Measurements from ENCODE around the gene ZNF440. TPM values are rescaled to one million over a fixed set of nuclear protein-coding genes. Genes with fewer than 3 reads are reported as not detected.

ZNF440 gene
- total and polyA plus RNA-seq, 10 of the 15 experiments (the other 5 are each of a cell fraction or from before 2014, with no cell fraction given): 1.3 to 8.9 (median 3.8) TPM

- no peak overlapping the region for H3K27ac ChIP-seq (ENCODE audit: control insufficient read depth, insufficient read depth)
- H3K4me2 ChIP-seq (ENCODE audit: control insufficient read depth, insufficient read depth): no peak overlapping the region
- H4K20me1 ChIP-seq (ENCODE audit: control insufficient read depth, insufficient read depth): no peaks in the 10 kb centered on the region
- ATAC-seq (no peak), FAIRE-seq (no peak), DNase-seq (ENCODE audit: low read depth, low spot score) (no peak)
- no peak overlapping the region for H3K4me3 ChIP-seq
- in situ Hi-C loops (cut with MboI) (no loop called here), intact Hi-C loops (cut with micrococcal nuclease; ENCODE audit: unreplicated experiment) (no loop called here)
- TF ChIP-seq HCFC1 (IDR thresholded peaks at IDR 0.05; ENCODE audit: low read length): no peak
- TF ChIP-seq, protein P1, sequence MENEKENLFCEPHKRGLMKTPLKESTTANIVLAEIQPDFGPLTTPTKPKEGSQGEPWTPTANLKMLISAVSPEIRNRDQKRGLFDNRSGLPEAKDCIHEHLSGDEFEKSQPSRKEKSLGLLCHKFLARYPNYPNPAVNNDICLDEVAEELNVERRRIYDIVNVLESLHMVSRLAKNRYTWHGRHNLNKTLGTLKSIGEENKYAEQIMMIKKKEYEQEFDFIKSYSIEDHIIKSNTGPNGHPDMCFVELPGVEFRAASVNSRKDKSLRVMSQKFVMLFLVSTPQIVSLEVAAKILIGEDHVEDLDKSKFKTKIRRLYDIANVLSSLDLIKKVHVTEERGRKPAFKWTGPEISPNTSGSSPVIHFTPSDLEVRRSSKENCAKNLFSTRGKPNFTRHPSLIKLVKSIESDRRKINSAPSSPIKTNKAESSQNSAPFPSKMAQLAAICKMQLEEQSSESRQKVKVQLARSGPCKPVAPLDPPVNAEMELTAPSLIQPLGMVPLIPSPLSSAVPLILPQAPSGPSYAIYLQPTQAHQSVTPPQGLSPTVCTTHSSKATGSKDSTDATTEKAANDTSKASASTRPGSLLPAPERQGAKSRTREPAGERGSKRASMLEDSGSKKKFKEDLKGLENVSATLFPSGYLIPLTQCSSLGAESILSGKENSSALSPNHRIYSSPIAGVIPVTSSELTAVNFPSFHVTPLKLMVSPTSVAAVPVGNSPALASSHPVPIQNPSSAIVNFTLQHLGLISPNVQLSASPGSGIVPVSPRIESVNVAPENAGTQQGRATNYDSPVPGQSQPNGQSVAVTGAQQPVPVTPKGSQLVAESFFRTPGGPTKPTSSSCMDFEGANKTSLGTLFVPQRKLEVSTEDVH (IDR thresholded peaks at IDR 0.05; ENCODE audit: low read depth, partially characterized antibody): no peak
- no peak for TF ChIP-seq BACH1 (IDR thresholded peaks at IDR 0.05; ENCODE audit: borderline replicate concordance)
- TF ChIP-seq ZNF384 (IDR thresholded peaks at IDR 0.05; ENCODE audit: borderline replicate concordance, low read depth, low read length): no peak
- SMC1A ChIA-PET (ENCODE audit: uncharacterized antibody, unreplicated experiment): no interaction called here
- WGBS (ENCODE audit: insufficient coverage, insufficient replicate concordance, low lambda C conversion rate, missing lambda C conversion rate): 96% methylated on average over 3 of the region's 3 CpGs
- no peaks in the 10 kb centered on the region for H3K4me1 ChIP-seq (ENCODE audit: control insufficient read depth, insufficient read depth, low read length)
- H3K9me3 ChIP-seq (replicated peaks; ENCODE audit: control insufficient read depth, insufficient read depth, low read length): peaks cover 14% of the 10 kb centered on the region
- H3K79me2 ChIP-seq (ENCODE audit: control insufficient read depth, insufficient read depth, low read length): no peaks in the 10 kb centered on the region
- no peaks in the 10 kb centered on the region for H3K27me3 ChIP-seq (replicated peaks in 1 of 2; ENCODE audit: control insufficient read depth in 2 of 2, insufficient read depth in 2 of 2, low read length in 1 of 2)
- no peaks in the 10 kb centered on the region for H3K36me3 ChIP-seq (ENCODE audit: control insufficient read depth in 2 of 2, insufficient read depth in 2 of 2, low read length in 1 of 2)
- BruUV-seq (replicated peaks): no TSS peak
- POLR2A ChIA-PET: no interaction called here
- no peak overlapping the region for H2AFZ ChIP-seq (ENCODE audit: control insufficient read depth, low read depth, low read length)
- H3K9ac ChIP-seq (ENCODE audit: control insufficient read depth, insufficient read depth, low read length): no peak overlapping the region
- RAD21 ChIA-PET (ENCODE audit: unreplicated experiment): no interaction called here
- CTCF ChIA-PET: no interaction called here
These were observed 26.5 kb upstream of the ZNF440 start for GRCh38 chr19:11787536-11787935.

DNA sequence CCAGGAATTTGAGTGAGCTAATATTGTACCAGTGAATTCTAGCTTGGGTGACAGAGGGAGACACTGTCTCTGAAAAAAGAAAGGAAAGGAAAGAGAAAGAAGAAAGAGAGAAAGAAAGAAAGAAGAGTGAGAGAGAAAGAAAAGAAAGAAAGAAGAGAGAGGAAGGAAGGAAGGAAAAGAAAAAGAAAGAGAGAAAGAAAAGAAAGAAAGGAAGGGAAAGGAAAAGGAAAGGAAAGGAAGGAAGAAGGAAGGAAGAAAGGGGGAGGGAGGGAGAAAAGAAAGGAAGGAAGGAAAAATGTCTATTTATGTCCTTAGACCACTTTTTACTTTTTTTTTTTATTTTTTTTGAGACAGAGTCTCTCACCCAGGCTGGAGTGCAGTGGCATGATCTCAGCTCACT, 21.1 kb upstream of the ZNF440 start:
- ChIA-PET RAD21 (ENCODE audit: unreplicated experiment) (no interaction called here), SMC1A (ENCODE audit: uncharacterized antibody, unreplicated experiment) (interaction anchor here (1.0 kb wide), 1 partner anchor 12 kb away, joined by 3 read pairs; no protein-coding TSS in a partner anchor), POLR2A (interaction anchor here (0.7 kb wide), 1 partner anchor 193 kb away, joined by 5 read pairs; no protein-coding TSS in a partner anchor), CTCF (interaction anchor here (0.6 kb wide), 1 partner anchor 187 kb away, joined by 4 read pairs; no protein-coding TSS in a partner anchor)
- Histone ChIP-seq H3K27ac (ENCODE audit: control insufficient read depth, insufficient read depth) (no peak overlapping the region), H3K36me3 (ENCODE audit: control insufficient read depth in 2 of 2, insufficient read depth in 2 of 2, low read length in 1 of 2) (no peaks in the 10 kb centered on the region), H3K4me1 (ENCODE audit: control insufficient read depth, insufficient read depth, low read length) (peaks cover 5% of the 10 kb centered on the region), H3K27me3 (replicated peaks in 1 of 2; ENCODE audit: control insufficient read depth in 2 of 2, insufficient read depth in 2 of 2, low read length in 1 of 2) (no peaks in the 10 kb centered on the region), H3K4me3 (no peak overlapping the region), H3K9ac (ENCODE audit: control insufficient read depth, insufficient read depth, low read length) (no peak overlapping the region), H3K4me2 (ENCODE audit: control insufficient read depth, insufficient read depth) (no peak overlapping the region), H3K79me2 (ENCODE audit: control insufficient read depth, insufficient read depth, low read length) (no peaks in the 10 kb centered on the region), H2AFZ (ENCODE audit: control insufficient read depth, low read depth, low read length) (no peak overlapping the region), H4K20me1 (ENCODE audit: control insufficient read depth, insufficient read depth) (no peaks in the 10 kb centered on the region), H3K9me3 (replicated peaks; ENCODE audit: control insufficient read depth, insufficient read depth, low read length) (peaks cover 2% of the 10 kb centered on the region; the same call in 1 of the 3 replicates)
- DNase-seq (ENCODE audit: low read depth, low spot score) (no peak), FAIRE-seq (no peak), ATAC-seq (no peak)
- no TSS peak for BruUV-seq (replicated peaks)
- intact Hi-C loops (cut with micrococcal nuclease; ENCODE audit: unreplicated experiment): no loop called here
- in situ Hi-C loops (cut with MboI): no loop called here
- no peak for TF ChIP-seq HSF1 (IDR thresholded peaks at IDR 0.05; ENCODE audit: low read depth, low read length)
- no peak for TF ChIP-seq IRF3 (IDR thresholded peaks at IDR 0.05)
- TF ChIP-seq IKZF1 (conservative IDR thresholded peaks at IDR 0.05): no peak
- TF ChIP-seq ATF7 (IDR thresholded peaks at IDR 0.05; ENCODE audit: low read depth): no peak
- no peak for TF ChIP-seq NR2C1 (IDR thresholded peaks at IDR 0.05)
